ENCODE results near the gene FGD3. TPM values are rescaled to one million over a fixed set of nuclear protein-coding genes. Genes with fewer than 3 reads are reported as not detected.

The FGD3 gene
- total RNA-seq, 1 experiment from 2014 or later: 1.8 TPM

- Histone ChIP-seq H3K9ac (ENCODE audit: extremely low read depth, insufficient read length, low read length) (no peak overlapping the region), H3K79me2 (ENCODE audit: insufficient read depth, low read length) (no peaks in the 10 kb centered on the region), H2BK120ac (ENCODE audit: low read depth, low read length, poor library complexity, severe bottlenecking) (no peak overlapping the region), H4K91ac (ENCODE audit: insufficient read length, low read depth, low read length) (no peak overlapping the region), H3K18ac (ENCODE audit: insufficient read length, low read depth, low read length) (no peak overlapping the region), H3K79me1 (ENCODE audit: insufficient read depth, low read depth, low read length, poor library complexity, severe bottlenecking) (no peaks in the 10 kb centered on the region), H4K5ac (ENCODE audit: insufficient read length, low read depth, low read length) (no peak overlapping the region), H3K4ac (ENCODE audit: low read depth, low read length) (no peak overlapping the region), H4K8ac (replicated peaks; ENCODE audit: insufficient read length, low read depth, low read length) (no peak overlapping the region), H3K4me1 (ENCODE audit: insufficient read depth, low read length) (no peaks in the 10 kb centered on the region; the same call in 1 of the 2 replicates), H3K27ac (ENCODE audit: insufficient read length, low read depth, low read length) (no peak overlapping the region), H4K20me1 (ENCODE audit: control insufficient read depth, insufficient read depth, insufficient read length) (no peaks in the 10 kb centered on the region), H3K56ac (ENCODE audit: insufficient read length, low read depth, low read length) (no peak overlapping the region), H2BK20ac (ENCODE audit: low read depth, low read length, poor library complexity, severe bottlenecking) (no peak overlapping the region), H3K4me2 (ENCODE audit: insufficient read depth, insufficient read length, low read length) (no peak overlapping the region), H3K23ac (ENCODE audit: insufficient read length, low read depth, low read length) (no peak overlapping the region), H2BK15ac (ENCODE audit: low read depth, low read length) (no peak overlapping the region), H3K27me3 (ENCODE audit: insufficient read depth, low read length) (no peaks in the 10 kb centered on the region), H2BK12ac (ENCODE audit: insufficient read length, low read depth, low read length) (no peak overlapping the region), H2BK5ac (ENCODE audit: insufficient read length, low read length) (no peak overlapping the region), H2AK5ac (ENCODE audit: insufficient read length, low read length) (no peak overlapping the region), H3K23me2 (ENCODE audit: insufficient read length, low read depth, low read length, poor library complexity, severe bottlenecking) (no peaks in the 10 kb centered on the region), H3K9me3 (ENCODE audit: control insufficient read depth, low read depth, low read length) (no peaks in the 10 kb centered on the region), H3T11ph (ENCODE audit: low read length) (no peak overlapping the region), H2AFZ (ENCODE audit: low read length) (no peak overlapping the region), H3K14ac (ENCODE audit: insufficient read depth, low read length) (no peak overlapping the region)
- no peaks in the 10 kb centered on the region for H3K36me3 Mint-ChIP-seq (ENCODE audit: insufficient read depth in 1 of 3, low read depth in 3 of 3)
- TF ChIP-seq, protein P1, sequence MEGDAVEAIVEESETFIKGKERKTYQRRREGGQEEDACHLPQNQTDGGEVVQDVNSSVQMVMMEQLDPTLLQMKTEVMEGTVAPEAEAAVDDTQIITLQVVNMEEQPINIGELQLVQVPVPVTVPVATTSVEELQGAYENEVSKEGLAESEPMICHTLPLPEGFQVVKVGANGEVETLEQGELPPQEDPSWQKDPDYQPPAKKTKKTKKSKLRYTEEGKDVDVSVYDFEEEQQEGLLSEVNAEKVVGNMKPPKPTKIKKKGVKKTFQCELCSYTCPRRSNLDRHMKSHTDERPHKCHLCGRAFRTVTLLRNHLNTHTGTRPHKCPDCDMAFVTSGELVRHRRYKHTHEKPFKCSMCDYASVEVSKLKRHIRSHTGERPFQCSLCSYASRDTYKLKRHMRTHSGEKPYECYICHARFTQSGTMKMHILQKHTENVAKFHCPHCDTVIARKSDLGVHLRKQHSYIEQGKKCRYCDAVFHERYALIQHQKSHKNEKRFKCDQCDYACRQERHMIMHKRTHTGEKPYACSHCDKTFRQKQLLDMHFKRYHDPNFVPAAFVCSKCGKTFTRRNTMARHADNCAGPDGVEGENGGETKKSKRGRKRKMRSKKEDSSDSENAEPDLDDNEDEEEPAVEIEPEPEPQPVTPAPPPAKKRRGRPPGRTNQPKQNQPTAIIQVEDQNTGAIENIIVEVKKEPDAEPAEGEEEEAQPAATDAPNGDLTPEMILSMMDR (conservative IDR thresholded peaks at IDR 0.05): no peak
- H3K9me3 Mint-ChIP-seq: no peaks in the 10 kb centered on the region
- WGBS (ENCODE audit: extremely low coverage, insufficient read length, low lambda C conversion rate): no CpG with 5 or more reads among the region's 6 CpGs
- no peaks in the 10 kb centered on the region; the same call in 1 of the 2 replicates for H3K27me3 Mint-ChIP-seq (ENCODE audit: low read depth)
- H3K4me1 Mint-ChIP-seq: peaks cover 7 to 12% of the 10 kb centered on the region in 2 experiments
- no peak for DNase-seq
- H3K27ac Mint-ChIP-seq: no peak overlapping the region; a peak in 1 of 7 replicates
- no peak overlapping the region for H3K4me3 Mint-ChIP-seq
Measured at GRCh38 chr9:93028448-93029006, 81.2 kb downstream of the FGD3 start.
